GM19035 (cell line): Measurements from ENCODE around the gene UQCRQ.
"Not testable (repeated sequence)": the region's sequence is repeated elsewhere in the genome, so short reads cannot be mapped to it uniquely, and the experiment has no call there.

Experiments used
- ATAC-seq: cut with Tn5 transposase; IDR thresholded peaks from one replicate; pipeline ENCODE4 v1.9.1; 2021; ENCODE audit not compliant: unreplicated experiment

Gene UQCRQ

GRCh38 chr5:132832612-132833011 is 33.8 kb upstream of the UQCRQ start:
- ATAC-seq: no peak

GRCh38 chr5:132834057-132834456 is 32.4 kb upstream of the UQCRQ start:
- ATAC-seq: no peak

- no peak for ATAC-seq
These were observed 29.6 kb upstream of the UQCRQ start for GRCh38 chr5:132836852-132837251.

- no peak for ATAC-seq
These were observed 28.6 kb upstream of the UQCRQ start for GRCh38 chr5:132837868-132838267.

- no peak for ATAC-seq
These were observed 27.7 kb upstream of the UQCRQ start for GRCh38 chr5:132838516-132839282.

GRCh38 chr5:132839426-132840301 is 26.8 kb upstream of the UQCRQ start:
- ATAC-seq: no peak

GRCh38 chr5:132840313-132840712 is 26.1 kb upstream of the UQCRQ start:
- ATAC-seq: no peak

GRCh38 chr5:132840896-132841295 is 25.5 kb upstream of the UQCRQ start:
- no peak for ATAC-seq

GRCh38 chr5:132841305-132841704 is 25.1 kb upstream of the UQCRQ start:
- no peak for ATAC-seq

- no peak for ATAC-seq
These were observed 18.2 kb upstream of the UQCRQ start for GRCh38 chr5:132848270-132848669.

GRCh38 chr5:132849347-132849746 is 17.1 kb upstream of the UQCRQ start:
- ATAC-seq: no peak

GRCh38 chr5:132850066-132850465 is 16.4 kb upstream of the UQCRQ start:
- no peak for ATAC-seq

- ATAC-seq: no peak
These were observed 13.1 kb upstream of the UQCRQ start for GRCh38 chr5:132853323-132853722.

- ATAC-seq: no peak
These were observed 12.7 kb upstream of the UQCRQ start for GRCh38 chr5:132853790-132854189.

- ATAC-seq: no peak
These were observed 12.1 kb upstream of the UQCRQ start for GRCh38 chr5:132854301-132854700.

- not testable (repeated sequence) for ATAC-seq
These were observed 11.4 kb upstream of the UQCRQ start for GRCh38 chr5:132854992-132855391.

- no peak for ATAC-seq
These were observed 10.4 kb upstream of the UQCRQ start for GRCh38 chr5:132856011-132856410.

- no peak for ATAC-seq
These were observed 6.5 kb upstream of the UQCRQ start for GRCh38 chr5:132859889-132860437.

GRCh38 chr5:132860742-132861141 is 5.7 kb upstream of the UQCRQ start:
- no peak for ATAC-seq

- peak; percentile 24 for ATAC-seq
These were observed 637 bp upstream of the UQCRQ start for GRCh38 chr5:132865668-132866341.

- no peak for ATAC-seq
These were observed 607 bp downstream of the UQCRQ start for GRCh38 chr5:132867046-132867451.
